Activated CD4-positive, alpha-beta T cell treated with anti-CD3 and anti-CD28 coated beads, Interleukin-2, amount 50 U/mL, for 4 hours (primary cell): Measurements from ENCODE around the gene MBNL1.

Source experiments
- DNase-seq, 2 experiments: peaks; one replicate each; pipeline ENCODE4 v3.0.0-alpha.2; 2020

Gene MBNL1

DNA sequence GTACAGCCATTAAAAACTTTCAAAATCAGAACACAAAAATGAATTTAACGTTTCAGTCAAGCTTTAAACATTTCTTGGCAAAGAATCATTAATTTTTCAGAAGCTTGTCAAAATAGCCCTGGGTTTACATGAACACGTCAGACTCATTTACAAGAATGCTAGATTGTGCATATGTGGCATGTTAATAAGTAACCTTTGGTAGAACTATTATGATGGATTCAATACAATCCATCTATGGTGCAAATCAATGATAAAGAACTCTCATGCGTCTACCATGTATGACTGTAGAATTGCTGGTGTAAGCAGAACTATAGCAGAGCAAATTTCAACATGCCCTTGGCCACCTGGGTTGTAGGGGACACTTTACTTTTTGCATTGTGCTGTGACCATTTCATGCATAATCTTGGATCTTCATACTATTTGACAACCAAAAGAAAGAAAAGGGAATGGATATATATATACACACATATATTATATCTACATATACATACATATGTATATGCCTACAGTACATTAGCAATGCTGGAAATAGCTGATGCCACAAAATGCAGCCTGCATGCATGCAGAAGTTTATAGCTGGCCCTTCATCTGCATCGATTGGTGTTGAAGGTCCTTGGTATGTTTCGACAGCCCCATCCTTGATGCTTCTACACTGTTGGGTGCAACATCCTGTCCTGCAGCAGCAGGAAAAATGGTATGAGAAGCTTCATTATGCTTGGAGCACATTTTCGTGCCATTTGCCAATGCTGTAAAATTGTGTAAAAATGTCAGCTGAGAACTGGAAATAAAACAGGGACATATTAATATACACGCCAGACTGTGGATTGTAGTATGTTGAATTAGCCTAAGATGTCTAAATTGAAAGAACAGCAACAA lies 189.0 kb downstream of the MBNL1 start:
- DNase-seq = no peak

DNA sequence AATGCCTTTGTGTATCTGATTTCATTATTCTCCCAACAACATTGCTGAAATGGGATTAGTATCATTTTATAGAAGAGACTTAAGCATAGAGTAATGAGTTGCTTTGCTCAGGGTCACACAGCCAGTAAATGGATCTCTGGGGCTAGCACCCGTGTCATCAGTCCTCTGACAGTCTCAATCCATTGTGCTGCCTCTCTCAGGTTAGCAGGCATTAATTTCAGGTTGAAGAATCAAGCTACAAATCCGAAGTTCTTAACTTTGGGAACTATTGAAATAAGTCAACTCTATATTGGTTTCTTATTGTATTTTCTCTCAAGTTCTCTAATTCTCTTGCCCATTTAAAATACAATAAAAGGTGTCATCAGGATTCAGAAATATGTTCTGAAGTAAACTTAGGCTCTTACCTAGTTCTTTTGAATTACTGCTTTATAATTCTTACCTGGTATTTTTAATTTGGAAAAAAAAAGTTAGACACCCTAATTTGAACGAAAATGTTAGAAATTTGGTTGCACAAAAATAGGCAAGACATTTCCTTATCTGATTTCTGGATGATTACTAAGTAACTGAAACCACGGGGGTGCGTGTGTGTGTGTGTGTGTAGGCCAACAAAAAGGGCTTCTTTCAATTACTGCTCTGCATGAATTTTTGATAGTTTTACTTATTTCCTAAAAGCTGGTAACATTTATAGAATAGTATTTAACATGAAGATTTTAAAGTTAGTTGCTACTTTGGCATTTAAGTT lies 189.8 kb downstream of the MBNL1 start:
- DNase-seq = peak in 1 of 2 experiments; percentile 10

DNA sequence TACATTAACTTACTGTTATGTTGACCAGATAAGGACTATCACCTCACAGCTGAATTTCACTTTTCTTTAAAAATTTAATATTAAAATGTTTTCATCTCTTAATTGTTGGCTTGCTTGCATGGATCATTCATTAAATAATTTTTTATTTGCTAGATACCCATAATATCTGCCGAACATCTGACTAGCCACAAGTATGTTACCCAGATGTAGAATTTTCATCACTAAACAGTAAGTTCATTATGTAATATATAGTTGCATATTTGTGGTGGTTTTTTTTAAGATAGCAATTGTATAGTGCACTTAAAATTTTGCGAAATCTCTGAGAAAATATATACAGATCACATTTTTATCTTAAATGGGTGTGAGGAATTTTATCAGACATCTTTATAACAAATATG lies 190.4 kb downstream of the MBNL1 start:
- DNase-seq = no peak

DNA sequence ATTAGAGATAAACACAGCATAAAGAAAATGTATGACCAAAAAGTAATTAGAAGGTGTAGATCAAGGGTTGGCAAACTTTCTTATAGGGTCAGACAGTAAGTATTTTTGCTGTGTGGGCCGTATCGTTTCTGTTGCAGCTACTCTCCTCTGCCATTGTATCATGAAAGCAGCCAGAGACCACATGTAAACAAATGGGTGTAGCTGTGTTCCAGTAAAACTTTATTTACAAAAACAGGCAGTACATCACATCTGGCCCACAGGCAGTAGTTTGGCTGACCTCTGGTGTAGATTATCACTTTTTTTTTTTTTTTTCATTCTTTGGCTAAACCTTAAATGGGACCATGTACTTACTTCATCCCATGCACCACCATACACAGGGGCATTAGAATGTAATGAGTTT lies 190.8 kb downstream of the MBNL1 start:
- no peak for DNase-seq

DNA sequence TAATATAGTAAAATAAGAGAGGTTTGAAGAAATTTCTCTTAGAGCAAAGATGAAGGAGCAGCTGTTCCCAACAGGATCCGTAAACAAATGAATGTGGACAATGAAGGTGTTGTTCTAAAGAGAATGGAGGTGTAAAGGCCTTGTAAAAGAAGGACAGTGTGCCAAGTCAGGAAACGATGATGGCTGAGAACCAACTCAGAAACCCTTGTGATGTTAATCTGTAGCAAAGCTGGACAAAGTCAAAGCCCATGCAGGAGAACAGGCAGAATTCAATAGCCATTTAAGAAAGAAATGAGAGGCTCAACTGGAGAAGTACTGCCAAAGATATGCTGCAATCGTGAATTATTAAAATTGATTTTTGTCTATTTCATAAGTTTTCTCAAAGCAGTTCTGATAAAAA lies 192.2 kb downstream of the MBNL1 start:
- DNase-seq = no peak

DNA sequence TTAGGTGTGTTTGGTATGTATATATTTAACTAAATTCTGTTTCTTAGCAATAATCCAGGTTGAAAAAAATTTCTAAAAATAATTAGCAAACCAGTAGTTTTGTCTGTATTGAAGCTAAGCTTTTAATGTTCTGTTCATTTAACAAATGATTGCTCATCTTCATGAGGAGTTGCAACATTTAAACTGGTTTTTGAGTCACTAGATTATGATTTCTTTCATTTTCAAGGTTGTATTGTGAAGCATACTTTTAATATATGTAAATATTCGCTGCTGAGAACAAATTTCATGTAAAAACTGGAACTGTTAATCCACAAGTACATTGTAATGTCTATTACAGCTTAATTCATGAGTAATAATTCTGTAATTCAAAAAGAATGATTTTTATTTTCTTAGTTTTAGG lies 192.7 kb downstream of the MBNL1 start:
- DNase-seq = no peak

DNA sequence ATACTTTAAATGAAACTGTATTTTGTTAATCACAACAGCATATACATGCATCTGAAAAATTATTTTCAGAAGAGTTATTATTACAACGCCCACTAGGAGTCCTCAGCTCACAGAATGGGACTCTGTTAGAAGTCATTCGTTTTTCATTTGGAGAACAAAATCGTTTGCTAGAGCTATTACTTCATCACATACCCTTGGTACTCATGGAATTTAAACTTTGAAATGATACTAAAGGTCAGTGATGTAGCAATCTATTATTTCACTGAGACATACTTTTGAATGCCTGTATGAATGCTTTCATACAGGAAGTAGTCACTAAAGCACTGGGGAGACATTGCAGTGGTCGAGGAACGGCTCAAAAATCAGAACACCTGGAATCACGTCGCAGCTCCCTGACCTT lies 198.1 kb downstream of the MBNL1 start:
- no peak for DNase-seq

DNA sequence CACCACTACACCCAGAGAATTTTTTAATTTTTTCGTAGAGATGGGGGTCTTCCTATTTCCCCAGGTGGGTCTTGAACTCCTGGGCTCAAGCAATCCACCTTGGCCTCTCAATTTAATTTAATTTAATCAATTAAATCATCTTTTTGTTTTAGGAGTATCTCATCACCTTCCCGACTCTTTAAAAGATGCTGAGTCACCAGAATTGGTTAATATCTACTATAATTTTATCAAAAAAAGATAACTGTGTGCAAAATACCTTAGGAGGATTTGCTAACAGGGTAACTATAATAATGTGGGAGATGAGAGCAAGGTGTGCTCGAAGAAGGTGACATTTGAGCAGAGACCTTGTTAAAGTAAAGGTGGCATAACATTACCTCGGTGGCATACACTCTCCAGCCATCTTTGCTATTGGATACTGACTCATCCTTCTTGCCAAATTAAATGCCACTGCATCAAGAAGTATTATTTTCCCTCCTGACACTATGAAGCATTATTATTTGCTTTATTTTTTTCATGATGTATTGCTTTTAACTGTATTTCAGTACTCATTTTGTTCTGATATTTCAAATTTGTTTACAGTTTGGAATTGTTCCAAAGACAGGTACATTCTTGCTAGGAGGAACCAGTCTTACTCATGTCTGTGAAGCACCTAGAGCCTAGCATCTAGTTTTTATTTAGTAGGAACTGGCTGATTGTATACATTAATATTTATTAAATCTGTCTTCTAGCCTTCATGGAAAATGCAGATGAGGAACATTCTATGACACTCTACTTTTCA lies 200.7 kb downstream of the MBNL1 start:
- DNase-seq = no peak

DNA sequence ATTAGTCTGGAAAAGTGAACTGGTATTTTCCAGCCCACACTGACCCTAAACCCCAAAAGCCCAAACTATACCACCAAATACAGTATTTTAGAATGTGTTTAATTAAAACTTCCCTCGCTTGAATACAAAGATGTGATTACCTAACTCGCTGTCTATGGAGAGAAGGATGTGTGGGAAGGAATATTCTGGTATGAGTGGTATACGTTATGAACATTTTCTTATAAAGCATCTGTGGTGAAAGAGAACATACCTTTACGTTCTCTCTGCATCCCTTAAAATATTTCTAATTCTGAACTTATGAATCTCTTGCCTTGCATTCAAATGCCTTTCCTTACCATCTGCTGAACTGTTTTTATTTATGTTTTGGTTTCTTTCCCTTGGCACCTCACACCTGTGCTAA lies 201.4 kb downstream of the MBNL1 start:
- DNase-seq = no peak

DNA sequence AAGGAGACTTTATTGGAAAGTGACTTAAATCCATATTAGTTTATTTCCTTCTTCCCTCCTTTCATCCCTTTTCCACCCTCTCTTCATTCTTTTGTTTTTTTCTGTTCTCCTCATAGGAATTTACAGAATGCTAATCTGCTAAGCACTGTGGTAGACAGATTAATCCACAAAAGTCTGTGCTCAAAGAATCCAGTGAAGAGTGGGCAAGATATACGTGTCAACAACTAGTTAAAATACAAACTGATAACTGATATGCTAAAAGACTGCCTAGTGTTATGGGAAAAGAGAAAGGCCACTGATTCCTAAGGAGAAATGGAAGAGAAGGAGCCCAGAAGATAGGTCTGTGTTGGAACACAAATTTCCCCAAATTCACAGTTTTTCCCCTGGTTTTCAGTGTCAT lies 202.2 kb downstream of the MBNL1 start:
- no peak for DNase-seq

DNA sequence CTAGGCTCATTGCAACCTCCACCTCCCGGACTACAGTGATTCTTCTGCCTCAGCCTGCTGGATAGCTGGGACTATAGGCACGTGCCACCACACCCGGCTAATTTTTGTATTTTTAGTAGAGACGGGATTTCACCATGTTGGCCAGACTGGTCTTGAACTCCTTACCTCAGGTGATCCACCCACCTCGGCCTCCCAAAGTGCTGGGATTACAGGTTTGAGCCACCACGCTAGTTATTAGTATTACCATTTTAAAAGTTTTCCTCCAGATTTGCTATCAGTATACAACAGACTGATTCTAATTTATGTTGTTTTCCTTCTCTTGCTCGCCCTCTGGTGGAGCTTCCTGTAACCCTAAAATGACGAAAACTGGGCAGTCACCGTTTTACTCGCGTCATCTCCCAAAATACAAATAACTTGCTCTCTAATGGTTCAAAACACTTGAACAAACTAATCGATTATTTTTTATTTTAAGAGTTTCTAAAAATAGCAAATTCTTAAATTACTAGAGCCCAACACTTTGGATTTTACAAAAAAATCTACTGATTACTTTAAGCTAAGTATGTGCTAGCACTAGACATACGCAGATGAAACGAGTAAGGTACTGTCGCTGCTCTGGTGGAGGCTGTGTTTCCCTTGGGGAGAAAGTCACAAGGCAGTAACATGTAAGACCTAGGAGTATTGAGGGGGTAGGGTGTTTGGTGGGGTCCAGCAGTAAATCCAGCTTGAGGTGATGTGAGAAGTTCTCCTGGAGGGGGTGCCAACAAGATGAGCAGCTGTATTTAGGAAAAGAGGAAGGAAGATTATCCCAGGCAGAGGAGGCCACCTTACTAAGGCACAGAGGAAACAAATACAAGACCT lies 203.3 kb downstream of the MBNL1 start:
- peak; percentile 65 to 73 for DNase-seq

DNA sequence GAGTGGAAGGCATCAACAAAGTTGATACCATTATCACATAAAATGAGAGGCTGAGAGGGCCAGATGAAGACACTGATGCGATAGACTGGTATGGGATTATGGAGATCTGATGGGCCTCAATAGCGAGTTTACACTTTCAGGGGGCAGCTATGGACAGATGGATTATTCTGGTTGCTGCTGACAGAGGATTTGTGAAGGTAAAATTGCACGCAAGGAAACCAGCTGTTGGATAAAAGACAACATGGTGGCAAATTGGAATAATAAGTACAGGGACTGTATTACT lies 203.9 kb downstream of the MBNL1 start:
- DNase-seq = no peak

DNA sequence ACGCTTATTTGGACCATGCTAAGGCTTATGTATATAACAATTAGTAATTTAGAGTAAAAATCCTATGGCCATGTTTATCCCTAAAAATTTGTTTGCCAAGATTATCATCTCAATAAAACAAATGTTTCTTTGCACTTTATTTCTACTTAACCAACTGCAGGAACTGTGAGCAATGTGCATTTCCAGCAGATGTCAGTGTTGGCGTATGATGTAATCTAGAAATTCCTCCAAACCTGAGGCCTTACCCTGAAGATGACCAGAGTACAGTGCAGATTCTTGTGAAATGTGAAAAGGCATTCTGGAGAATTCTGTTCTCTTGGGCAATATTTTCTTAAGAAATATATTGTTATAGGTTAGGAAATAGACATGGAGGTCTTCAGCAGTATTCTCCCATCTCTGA lies 205.9 kb downstream of the MBNL1 start:
- no peak for DNase-seq

DNA sequence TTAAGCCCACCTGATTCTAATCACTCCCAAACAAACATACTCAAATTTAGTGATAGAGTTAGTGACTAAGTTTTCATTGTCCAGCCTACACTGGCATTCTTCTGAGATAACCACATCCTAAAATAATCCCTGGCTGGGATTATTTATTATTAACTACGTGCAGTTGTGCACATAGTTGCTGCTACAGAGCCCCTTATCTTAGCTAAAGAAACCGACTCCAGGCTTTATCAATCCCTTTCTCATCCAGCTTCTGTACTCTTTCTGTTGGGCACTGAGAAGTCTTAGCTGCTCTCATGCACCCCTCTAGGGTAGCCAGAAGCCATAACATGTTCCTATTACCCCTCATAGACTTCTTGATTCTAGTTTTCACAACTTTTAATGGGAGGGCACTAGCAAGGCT lies 208.7 kb downstream of the MBNL1 start:
- no peak for DNase-seq

DNA sequence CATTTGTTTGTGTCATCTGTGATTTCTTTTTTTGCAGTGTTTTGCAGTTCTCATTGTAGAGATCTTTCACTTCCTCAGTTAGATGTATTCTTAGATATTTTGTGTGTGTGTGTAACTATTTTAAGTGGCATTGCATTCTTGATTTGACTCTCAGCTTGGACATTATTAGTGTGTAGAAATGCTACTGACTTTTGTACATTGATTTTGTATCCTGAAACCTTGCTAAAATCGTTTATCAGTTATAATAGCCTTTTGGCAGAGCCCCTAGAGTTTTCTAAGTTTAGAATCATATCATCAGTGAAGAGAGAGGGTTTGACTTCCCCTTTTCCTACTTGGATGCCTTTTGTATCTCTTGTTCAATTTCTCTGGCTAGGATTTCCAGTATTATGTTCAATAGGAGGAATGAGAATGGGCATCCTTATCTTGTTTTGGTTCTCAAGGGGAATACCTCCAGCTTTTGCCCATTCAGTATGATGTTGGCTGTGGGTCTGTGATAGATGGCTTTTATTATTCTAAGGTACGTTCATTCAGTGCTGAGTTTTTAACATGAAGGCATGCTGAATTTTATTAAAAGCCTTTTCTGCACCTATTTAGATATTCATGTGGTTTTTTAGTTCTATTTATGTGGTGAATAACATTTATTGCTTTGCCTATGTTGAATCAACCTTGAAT lies 211.7 kb downstream of the MBNL1 start:
- no peak for DNase-seq

DNA sequence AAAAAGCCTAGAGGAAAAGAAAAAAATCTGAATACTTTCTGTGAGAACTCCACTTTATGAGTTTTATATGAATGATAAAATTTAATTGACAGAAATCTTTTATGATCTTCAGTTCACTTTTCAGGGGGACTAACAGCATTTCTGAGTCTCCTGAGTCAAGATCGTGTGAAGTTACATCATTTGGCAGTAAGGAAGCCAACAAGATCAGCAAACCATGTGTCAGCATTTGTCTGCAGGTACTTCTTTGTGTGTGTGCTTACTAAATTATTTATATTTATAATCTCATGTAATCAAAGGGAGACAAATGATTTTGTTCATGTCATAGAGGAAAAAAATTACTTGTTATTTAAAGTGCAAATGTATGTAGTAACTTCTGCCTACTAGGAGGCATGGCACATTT lies 217.6 kb downstream of the MBNL1 start:
- DNase-seq = no peak

DNA sequence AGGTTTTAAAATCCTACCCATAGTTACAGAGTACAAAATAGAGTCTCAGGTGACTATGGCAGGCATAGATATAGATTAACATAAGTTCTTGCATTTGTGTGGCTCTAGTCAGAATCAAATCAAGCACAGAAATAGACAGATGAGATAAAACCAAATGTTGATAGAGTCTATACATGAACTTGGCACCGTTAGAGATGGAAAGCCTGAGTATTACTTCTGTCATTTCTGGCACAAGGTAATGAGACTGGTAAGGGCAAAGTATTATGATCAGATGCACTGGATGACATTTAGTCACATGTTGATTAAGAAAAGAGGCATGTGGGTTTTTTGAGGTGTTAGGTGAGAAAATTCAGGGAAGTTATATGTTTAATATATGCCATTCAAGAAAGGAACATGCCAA lies 219.7 kb downstream of the MBNL1 start:
- DNase-seq = no peak

DNA sequence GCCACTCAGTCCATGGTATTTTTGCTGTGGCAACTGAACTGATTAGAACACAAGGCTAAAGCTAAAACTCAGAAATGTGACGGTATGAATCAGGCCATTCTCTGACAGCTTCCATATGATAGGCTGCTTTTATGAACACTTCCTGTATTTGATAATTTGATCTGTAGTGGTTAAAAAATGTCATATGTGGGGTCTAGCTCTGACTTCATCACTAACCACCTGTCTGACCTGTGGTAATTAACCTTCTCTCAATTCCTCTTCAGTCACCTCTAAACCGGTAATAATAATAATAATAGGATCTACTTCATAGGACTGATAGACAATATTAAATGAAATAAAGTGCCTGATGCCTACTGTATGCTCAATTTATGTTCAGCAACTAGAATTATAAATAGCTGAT lies 223.2 kb downstream of the MBNL1 start:
- no peak for DNase-seq

DNA sequence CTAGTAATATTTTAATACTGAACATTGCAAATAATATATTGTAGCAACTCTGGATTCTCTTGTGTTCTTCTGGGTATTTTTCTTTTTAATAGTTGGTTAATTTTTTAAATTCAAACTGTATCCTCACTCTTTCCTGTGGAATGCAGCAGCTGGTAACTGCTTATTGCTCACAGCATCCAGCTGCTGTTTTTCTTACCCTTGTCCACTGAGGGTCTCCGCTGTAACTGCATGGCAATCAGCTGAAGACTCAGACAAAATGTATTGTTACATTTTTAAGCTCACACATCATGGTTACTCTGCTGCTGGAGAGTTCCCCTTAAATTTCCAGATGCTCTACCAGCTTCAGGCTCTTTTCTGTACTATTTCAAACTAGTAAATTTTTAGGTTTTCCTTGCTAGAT lies 227.6 kb downstream of the MBNL1 start:
- no peak for DNase-seq

DNA sequence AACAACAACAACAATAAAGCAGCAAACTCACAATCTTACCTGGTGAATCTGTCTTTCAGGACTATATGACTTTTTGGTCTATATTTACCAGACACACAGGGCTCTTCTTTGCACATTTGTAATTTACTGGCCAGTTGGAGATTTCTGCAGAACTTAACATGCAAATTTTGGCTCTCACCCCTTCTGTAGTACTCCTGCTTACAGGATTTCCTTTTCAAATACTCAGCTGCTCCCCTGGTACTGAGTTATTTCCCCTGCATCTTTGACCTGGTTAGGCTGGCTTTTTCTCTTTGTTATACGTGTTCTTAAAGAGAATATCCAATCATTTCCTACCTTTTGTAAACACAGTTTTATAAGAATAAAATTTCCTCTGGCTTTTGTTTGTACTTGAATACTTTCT lies 228.0 kb downstream of the MBNL1 start:
- DNase-seq = no peak

DNA sequence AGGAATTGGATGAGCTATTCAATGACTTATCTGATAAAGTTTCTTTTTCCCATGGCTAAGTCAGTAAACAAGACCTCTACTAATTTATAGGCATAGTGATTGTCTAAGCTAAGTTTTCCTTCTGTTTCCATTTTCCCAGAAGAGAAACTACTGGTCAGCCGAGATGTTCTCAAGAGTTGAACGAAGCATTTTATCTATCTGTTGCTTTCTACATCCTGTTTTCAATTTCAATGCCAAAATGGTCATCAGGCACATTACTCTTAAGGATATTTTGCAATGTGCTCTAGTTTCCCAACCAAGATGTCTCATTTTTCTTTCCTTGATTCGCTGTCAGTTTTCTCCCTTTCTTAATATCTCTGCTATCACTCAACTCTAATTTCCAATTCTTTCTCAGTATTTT lies 228.7 kb downstream of the MBNL1 start:
- DNase-seq = no peak

DNA sequence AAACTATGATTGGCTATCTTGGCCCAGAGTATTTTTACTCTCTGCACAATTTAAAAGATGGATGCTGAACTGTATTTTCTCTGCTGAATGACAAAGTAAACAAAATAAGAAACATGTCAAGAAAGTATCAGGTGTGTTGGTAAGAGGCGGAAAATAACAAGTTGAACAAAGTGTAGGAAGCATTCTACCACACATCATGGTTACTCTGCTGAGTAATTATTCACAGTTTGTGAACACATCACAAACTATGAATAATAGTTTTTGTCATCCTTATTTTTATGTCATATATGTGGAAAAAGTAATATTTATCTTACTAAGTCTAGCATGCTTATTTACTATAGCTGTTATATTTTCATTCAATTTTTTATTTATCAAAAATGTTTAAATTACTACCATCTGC lies 229.2 kb downstream of the MBNL1 start:
- no peak for DNase-seq
